Choroid plexus epithelial cell (primary cell): ENCODE measurements around the gene ANKRD34A.

Experiments used
- DNase-seq: peaks from one replicate; pipeline ENCODE4 v3.0.0-alpha.2; 2010; ENCODE audit warnings: low read depth
- H3K4me3 ChIP-seq: 2 replicates; pipeline ENCODE4 v1.5.1; 2011; ENCODE audit warnings: low read depth, mild to moderate bottlenecking, control low read depth, low read length, moderate library complexity
- TF ChIP-seq, protein P1 (sequence below): conservative IDR thresholded peaks from 2 replicates; pipeline ENCODE4 v1.5.1; 2011; ENCODE audit warnings: low read depth, mild to moderate bottlenecking, control low read depth, inconsistent platforms, low read length, moderate library complexity

ANKRD34A gene

GRCh38 chr1:145999321-146000024 is 35.1 kb upstream of the ANKRD34A start:
- DNase-seq: no peak
- TF ChIP-seq, protein P1, sequence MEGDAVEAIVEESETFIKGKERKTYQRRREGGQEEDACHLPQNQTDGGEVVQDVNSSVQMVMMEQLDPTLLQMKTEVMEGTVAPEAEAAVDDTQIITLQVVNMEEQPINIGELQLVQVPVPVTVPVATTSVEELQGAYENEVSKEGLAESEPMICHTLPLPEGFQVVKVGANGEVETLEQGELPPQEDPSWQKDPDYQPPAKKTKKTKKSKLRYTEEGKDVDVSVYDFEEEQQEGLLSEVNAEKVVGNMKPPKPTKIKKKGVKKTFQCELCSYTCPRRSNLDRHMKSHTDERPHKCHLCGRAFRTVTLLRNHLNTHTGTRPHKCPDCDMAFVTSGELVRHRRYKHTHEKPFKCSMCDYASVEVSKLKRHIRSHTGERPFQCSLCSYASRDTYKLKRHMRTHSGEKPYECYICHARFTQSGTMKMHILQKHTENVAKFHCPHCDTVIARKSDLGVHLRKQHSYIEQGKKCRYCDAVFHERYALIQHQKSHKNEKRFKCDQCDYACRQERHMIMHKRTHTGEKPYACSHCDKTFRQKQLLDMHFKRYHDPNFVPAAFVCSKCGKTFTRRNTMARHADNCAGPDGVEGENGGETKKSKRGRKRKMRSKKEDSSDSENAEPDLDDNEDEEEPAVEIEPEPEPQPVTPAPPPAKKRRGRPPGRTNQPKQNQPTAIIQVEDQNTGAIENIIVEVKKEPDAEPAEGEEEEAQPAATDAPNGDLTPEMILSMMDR: no peak
- H3K4me3 ChIP-seq: no peak overlapping the region

- no peak for DNase-seq
- peak overlapping the region; percentile 93 for H3K4me3 ChIP-seq
- TF ChIP-seq, protein P1: peak; percentile 18
These were observed 33.3 kb upstream of the ANKRD34A start for GRCh38 chr1:145997718-145998023.

GRCh38 chr1:145997016-145997717 is 32.8 kb upstream of the ANKRD34A start:
- TF ChIP-seq, protein P1: no peak
- peak overlapping the region; percentile 93 for H3K4me3 ChIP-seq
- no peak for DNase-seq

- peak; percentile 99 for DNase-seq
- H3K4me3 ChIP-seq: peak within 1 kb of the TSS; percentile 93
- TF ChIP-seq, protein P1: no peak
These were observed 32.1 kb upstream of the ANKRD34A start, which contains the start of gene TXNIP for GRCh38 chr1:145996433-145997015. TSS of gene TXNIP (minus strand) at chr1:145996579. CDS start at chr1:145996266, 313 bp downstream.

DNA sequence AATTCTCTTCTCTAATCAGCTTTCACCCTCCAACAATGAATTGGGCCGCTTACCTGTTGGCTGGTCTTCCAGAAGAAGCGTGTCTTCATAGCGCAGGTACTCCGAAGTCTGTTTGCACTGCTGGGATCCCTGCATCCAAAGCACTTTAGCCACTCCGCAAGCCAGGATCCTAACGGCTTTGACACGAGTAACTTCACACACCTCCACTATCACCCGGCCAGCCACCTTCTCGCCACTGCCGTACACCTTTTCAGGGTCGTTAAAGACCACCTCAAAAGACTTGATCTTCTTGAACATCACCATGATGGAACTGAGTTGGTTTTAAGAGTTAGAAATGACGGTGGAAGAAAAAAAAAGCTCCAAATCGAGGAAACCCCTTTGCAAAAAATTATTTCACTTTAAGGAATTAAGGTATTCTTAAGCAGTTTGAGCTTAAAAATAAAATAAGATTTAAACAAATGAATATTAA is 31.6 kb upstream of the ANKRD34A start:
- DNase-seq: no peak
- TF ChIP-seq, protein P1: no peak
- peak overlapping the region; percentile 93 for H3K4me3 ChIP-seq

GRCh38 chr1:145995148-145995881 is 30.9 kb upstream of the ANKRD34A start:
- H3K4me3 ChIP-seq: peak overlapping the region; percentile 93
- TF ChIP-seq, protein P1: no peak
- no peak for DNase-seq
